Activated CD8-positive, alpha-beta memory T cell treated with anti-CD3 and anti-CD28 coated beads, Interleukin-2, amount 50 U/mL, for 24 hours (primary cell): Measurements from ENCODE around the gene TRAPPC13.

Experiments
- DNase-seq: peaks from one replicate; pipeline ENCODE4 v3.0.0-alpha.2; 2020; ENCODE audit errors: extremely low read depth

Gene TRAPPC13

GRCh38 chr5:65682148-65682547 is 57.3 kb downstream of the TRAPPC13 start:
- DNase-seq, result no peak

DNA sequence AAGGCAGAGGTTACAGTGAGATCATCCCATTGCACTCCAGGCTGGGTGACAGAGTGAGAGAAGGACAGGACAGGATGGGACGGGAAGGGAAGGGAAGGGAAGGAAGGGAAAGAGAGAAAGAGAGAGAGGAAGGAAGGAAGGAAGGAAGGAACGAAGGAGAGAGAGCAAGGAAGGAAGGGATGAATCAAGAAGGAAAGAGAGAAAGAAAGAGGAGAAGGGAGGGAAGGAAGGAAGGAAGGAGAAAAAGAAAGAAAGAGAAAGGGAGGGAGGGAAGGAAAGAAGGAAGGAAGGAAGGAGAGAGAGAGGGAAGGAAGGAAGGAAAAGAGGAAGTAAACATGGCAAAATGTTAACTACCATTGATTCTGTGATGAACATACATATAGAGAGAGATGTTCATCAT is 68.3 kb downstream of the TRAPPC13 start:
- DNase-seq, result no peak

- DNase-seq, result no peak
Observed at GRCh38 chr5:65695162-65695755, 70.4 kb downstream of the TRAPPC13 start.

- no peak for DNase-seq
Observed at GRCh38 chr5:65695896-65696295, 71.1 kb downstream of the TRAPPC13 start.

DNA sequence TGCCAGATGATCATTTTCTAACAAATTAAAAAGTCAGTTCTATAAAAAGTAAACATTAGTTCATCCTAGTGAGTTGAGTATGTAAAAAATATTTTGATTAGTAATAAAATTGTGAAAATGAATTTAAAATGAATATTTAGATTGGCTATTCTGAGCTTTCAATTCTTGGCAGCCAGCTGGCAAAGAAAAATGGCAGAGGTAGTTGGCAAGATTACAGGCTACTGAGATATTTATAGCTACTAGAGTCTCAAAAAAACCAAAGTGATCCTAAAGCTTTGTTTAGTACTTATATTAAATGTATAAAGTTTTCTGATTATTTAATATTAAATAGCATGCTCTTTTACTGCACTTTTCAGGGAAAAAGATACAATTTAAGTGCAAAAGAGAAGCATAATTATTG is 72.1 kb downstream of the TRAPPC13 start:
- DNase-seq, result no peak

GRCh38 chr5:65699338-65699737 is 74.5 kb downstream of the TRAPPC13 start:
- DNase-seq, result no peak

DNA sequence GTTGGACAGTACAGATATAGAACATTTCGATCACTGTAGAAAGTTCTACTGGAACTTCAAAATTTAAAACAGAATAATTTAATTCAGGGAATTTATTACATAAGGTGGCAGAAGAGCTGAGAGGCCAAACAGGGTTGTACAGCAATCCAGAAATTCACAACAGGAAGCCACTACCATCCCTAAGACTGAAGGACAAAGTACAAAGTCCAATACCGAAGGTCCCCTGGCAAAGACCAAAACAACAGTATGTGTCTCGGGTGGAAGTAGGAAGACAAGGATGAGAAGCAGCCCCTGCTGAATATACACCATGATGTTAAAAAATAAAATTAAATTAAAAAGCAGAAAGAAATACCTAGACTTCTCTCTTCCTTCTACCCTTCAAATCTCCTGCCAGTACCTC is 77.2 kb downstream of the TRAPPC13 start:
- no peak for DNase-seq

- DNase-seq, result no peak
Observed at GRCh38 chr5:65704621-65705239, 79.9 kb downstream of the TRAPPC13 start.

DNA sequence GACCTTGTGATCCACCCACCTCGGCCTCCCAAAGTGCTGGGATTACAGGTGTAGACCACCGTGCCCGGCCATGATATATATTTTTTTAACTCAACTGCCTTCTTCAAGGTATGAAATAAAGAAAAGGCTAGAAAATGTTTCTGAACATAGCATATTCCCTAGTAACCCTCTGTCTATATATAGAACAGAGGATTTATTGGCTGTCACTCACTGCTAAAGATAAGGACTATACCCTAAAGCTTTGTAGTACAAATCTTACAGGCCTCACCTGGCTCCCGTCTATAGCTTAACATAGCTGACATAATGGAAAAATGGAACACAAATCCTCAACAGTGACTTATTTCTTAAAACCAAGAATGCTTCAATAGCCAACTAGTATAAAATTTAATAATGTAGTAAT is 82.8 kb downstream of the TRAPPC13 start:
- no peak for DNase-seq

- DNase-seq, result no peak
Observed at GRCh38 chr5:65708145-65708544, 83.3 kb downstream of the TRAPPC13 start.
